Mesothelial cell of epicardium (in vitro differentiated cells): ENCODE measurements around the gene TCEA3. TPM values are rescaled to one million over a fixed set of nuclear protein-coding genes. Genes with fewer than 3 reads are reported as not detected.

Experiments
- DNase-seq, 2 experiments: peaks; one replicate each; pipeline ENCODE4 v3.0.0; 2021; ENCODE audit warnings: low spot score in 2 of 2; ENCODE audit not compliant: unreplicated experiment in 2 of 2
- H3K27ac Mint-ChIP-seq: 2 replicates; pipeline ENCODE4 v1.8.0; 2021; ENCODE audit warnings: mixed read lengths
- H3K27me3 Mint-ChIP-seq: 2 replicates; pipeline ENCODE4 v1.8.0; 2021; ENCODE audit warnings: low read depth, mixed read lengths
- H3K36me3 Mint-ChIP-seq: 2 replicates; pipeline ENCODE4 v1.8.0; 2021; ENCODE audit warnings: mixed read lengths
- H3K4me1 Mint-ChIP-seq: 2 replicates; pipeline ENCODE4 v1.8.0; 2021; ENCODE audit warnings: mixed read lengths
- H3K4me3 Mint-ChIP-seq: 2 replicates; pipeline ENCODE4 v1.8.0; 2021; ENCODE audit warnings: mild to moderate bottlenecking, moderate library complexity, mixed read lengths
- H3K9me3 Mint-ChIP-seq: 2 replicates; pipeline ENCODE4 v1.8.0; 2021; ENCODE audit warnings: mixed read lengths
- total RNA-seq: library from RNA; stranded (reverse); gene quantifications from 3 replicates; pipeline ENCODE4 v1.2.1, GENCODE V29; 2021
- TF ChIP-seq, protein P1 (sequence below): fragments of 200-600 bp; sonication (generic); IDR thresholded peaks from one replicate; pipeline ENCODE4 v1.5.0; 2021; ENCODE audit warnings: antibody characterized with exemption; ENCODE audit not compliant: unreplicated experiment

TCEA3 gene
- 8.0 to 10.0 TPM (median 9.9 TPM) in 3 replicates for total RNA-seq

DNA sequence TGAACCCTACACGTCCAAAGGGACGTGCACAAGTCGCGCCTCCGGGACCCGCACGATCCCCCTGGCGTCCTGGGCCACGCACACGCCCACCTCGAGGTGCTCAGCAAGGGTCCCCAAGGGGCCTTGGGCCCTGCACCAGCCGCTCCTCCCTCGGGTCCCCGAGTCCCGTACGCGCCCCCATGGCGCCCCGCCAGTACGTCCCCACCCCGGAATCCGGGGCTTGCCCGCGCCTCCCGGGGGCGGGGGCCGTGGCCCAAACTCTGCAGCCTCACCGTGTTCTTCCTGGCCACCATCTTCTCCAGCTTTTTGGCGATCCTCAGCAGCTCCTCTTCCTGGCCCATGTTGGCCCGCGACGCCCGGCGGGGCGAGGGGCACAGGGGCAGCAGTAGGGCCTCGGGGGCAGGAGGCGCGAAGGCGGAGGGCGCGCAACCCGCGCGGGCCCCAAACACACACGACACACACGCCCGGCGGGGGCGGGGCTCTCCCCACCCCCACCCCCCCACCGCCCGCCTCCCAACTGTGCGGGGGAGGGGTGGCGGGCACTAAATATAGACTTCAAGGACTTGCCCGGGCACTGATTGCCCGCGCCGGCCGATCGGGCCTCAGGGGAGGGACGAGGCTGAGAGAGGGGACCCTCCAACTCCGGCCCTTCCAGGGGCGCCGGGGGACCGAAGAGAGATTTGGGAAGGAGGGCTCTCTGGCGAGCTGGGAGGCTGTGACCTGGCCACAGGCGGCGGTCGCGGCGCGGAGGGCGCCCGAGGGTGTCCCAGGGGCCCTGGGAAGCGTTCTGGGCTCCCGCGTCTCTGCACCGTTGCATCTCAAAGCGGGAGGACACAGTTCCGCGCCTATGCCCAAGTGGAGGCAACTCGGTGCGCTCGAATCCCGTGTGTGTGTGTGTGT lies at the start of gene TCEA3:
Gene TCEA3, minus strand, starts transcription at position 456 of the 900 bp plus-strand sequence. Its CDS starts 115 bp downstream, at position 341.
- Mint-ChIP-seq H3K9me3 (no peaks in the 10 kb centered on the region), H3K36me3 (peaks cover 26% of the 10 kb centered on the region), H3K27ac (no peak within 1 kb of the TSS), H3K4me1 (peaks cover 18% of the 10 kb centered on the region), H3K27me3 (peaks cover 35% of the 10 kb centered on the region), H3K4me3 (peak within 1 kb of the TSS; percentile 73)
- DNase-seq = peak in 1 of 2 experiments; percentile 50
- TF ChIP-seq, protein P1, sequence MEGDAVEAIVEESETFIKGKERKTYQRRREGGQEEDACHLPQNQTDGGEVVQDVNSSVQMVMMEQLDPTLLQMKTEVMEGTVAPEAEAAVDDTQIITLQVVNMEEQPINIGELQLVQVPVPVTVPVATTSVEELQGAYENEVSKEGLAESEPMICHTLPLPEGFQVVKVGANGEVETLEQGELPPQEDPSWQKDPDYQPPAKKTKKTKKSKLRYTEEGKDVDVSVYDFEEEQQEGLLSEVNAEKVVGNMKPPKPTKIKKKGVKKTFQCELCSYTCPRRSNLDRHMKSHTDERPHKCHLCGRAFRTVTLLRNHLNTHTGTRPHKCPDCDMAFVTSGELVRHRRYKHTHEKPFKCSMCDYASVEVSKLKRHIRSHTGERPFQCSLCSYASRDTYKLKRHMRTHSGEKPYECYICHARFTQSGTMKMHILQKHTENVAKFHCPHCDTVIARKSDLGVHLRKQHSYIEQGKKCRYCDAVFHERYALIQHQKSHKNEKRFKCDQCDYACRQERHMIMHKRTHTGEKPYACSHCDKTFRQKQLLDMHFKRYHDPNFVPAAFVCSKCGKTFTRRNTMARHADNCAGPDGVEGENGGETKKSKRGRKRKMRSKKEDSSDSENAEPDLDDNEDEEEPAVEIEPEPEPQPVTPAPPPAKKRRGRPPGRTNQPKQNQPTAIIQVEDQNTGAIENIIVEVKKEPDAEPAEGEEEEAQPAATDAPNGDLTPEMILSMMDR = no peak

DNA sequence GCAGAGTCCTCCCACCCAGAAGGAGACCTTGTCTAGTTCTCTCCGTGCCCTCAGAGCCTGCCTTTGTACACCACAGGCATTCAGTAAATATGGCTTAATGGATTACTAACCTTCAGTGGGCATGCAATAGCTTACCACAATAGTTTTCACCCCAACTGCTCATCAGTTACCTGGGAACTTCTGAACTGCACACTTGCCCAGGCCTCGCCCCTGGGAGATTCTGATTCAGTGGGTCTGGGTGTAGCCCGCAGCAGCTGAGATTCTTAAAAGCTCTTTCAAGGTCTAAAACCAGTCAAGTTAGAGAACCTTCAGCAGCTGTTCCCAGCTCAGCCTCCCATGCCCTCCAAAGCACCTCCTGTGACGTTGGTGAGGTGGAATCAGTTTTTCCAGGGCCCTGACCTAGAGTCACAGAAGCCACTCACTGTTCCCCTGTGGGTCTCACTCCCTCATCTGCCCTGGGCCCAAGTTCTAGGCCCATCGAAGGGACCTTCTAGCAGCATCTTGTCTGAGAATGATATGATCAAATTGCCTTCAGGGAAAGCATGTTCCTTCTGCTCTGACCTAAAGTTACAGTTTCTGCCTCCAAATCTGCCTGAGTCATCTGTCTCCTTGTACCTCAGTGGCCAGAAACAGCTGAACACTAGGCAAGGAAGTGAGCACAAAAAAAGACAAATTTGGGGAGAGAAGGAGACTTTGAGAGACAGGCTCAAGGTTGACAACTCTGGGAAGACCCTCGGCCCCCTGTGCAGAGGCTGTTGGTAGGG lies 48.7 kb upstream of the TCEA3 start:
- Mint-ChIP-seq H3K27ac (no peak overlapping the region), H3K4me3 (no peak overlapping the region)

DNA sequence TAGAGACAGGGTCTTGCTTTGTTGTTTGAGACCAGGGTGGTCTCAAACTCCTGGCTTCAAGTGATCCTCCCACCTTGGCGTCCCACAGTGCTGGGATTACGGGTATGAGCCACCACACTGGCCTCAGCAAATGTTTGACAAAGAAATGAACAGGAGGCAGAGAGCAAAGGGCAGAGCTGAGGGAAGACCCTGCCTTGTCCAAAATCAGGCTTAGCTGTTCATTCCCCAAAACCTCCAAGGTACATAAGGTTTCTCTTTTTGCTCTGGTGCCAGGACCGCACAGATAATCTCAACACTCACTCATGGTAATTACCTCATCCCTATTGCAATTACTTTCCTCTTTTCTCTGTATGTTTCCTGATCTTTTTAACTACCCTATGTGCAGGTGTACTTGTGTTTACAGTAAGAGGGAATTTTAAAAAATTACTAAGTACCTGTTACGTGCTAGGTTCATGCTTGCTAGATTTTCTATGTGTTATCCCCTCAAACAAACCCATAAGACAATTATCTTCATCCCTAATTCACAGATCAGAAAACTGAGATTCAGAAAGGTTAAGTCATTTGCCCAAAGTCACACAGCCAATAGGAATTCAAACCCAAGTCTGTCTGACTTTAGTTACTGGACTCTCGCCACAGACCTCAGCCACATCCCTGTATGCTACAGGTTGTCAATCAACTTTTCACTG lies 47.9 kb upstream of the TCEA3 start:
- DNase-seq = no peak
- Mint-ChIP-seq H3K27me3 (no peaks in the 10 kb centered on the region), H3K4me3 (no peak overlapping the region), H3K27ac (no peak overlapping the region), H3K4me1 (peaks cover 2% of the 10 kb centered on the region), H3K9me3 (no peaks in the 10 kb centered on the region), H3K36me3 (peaks cover 2% of the 10 kb centered on the region)
- TF ChIP-seq, protein P1 = no peak

More for the DNA sequence above, 48.7 kb upstream of the TCEA3 start:
- H3K9me3 Mint-ChIP-seq = no peaks in the 10 kb centered on the region
- TF ChIP-seq, protein P1 = no peak
- H3K27me3 Mint-ChIP-seq = no peaks in the 10 kb centered on the region
- H3K4me1 Mint-ChIP-seq = peaks cover 2% of the 10 kb centered on the region
- H3K36me3 Mint-ChIP-seq = peaks cover 2% of the 10 kb centered on the region
- DNase-seq = no peak

DNA sequence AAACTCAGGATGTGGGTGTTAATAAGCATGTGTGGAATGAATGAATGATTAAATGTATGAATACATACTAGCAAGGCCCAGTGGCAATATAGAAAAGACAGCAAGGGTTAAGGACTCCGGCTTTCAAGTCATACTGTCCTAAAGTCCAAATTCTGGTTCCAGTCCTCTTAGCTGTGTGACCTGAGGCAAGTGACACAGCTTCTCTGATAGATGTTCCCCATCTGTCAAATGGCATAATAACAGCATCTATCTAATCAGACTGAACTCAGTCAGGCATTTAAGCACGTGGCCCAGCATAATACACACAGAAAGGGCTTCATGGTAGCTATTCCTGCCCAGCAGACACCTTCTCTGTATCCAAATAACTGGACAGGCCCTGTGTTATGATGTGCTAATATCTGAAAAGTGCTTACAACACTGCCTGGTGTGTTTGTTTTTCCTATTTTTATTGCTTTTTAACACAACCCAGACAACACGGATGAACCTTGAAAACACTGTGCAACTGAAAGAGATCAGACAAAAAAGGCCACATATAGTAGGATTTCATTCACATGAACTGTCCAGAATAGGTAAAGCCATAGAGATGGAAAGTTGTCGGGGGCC lies 47.0 kb upstream of the TCEA3 start:
- H3K36me3 Mint-ChIP-seq = no peaks in the 10 kb centered on the region
- no peak overlapping the region for H3K27ac Mint-ChIP-seq
- TF ChIP-seq, protein P1 = no peak
- no peaks in the 10 kb centered on the region for H3K27me3 Mint-ChIP-seq
- no peak for DNase-seq
- H3K9me3 Mint-ChIP-seq = no peaks in the 10 kb centered on the region
- no peak overlapping the region for H3K4me3 Mint-ChIP-seq
- H3K4me1 Mint-ChIP-seq = peaks cover 2% of the 10 kb centered on the region

DNA sequence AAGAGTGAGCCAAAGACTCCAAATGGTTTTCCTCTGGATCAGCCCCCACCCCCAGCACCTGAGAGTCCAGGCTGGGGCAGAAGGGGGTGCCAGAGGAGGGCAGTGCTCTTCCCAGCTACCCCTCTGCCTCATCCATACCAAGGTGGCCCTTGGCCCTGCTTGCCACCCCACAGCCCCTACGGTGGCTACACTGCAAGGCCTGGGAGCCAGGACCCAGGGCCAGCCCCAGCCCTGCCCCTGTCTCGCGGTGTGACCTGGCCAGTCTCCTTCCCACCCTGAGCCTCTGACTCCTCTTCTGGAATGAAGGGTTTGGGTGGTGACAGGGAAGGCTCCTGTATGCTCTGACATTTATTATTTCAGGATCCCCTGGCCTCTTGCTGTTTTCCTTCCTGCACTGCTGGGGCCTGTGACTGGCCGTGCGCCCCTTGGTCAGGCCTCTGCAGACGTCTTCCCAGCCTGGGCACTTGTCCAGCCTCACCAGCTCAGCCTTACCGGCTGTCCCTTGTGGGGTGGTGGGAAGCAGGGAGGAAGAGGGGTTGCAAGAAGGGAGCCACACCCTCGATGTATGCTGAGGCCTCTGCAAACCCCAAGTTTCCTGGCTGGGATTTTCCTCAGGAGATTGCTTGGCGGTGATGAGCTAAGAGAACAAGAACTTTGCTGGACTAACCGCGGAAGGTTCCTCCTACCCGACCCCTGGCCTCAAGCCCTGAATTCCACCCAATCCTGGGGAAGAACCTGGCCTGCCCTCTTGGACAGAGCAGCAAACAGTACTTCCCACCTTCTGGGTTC lies 45.9 kb upstream of the TCEA3 start:
- no peaks in the 10 kb centered on the region for H3K27me3 Mint-ChIP-seq
- TF ChIP-seq, protein P1 = no peak
- DNase-seq = no peak
- no peaks in the 10 kb centered on the region for H3K9me3 Mint-ChIP-seq
- H3K36me3 Mint-ChIP-seq = no peaks in the 10 kb centered on the region
- no peak overlapping the region for H3K4me3 Mint-ChIP-seq
- peaks cover 2% of the 10 kb centered on the region for H3K4me1 Mint-ChIP-seq
- H3K27ac Mint-ChIP-seq = no peak overlapping the region
